DOHH2 (cell line): Measurements from ENCODE around the gene RASGRP2.

Experiments
- H3F3A ChIP-seq: fragments of 200-600 bp; sonication (generic), shearing (Covaris generic); 2 replicates; pipeline ENCODE4 v1.6.0; 2016; ENCODE audit warnings: antibody characterized with exemption, mild to moderate bottlenecking; ENCODE audit not compliant: control insufficient read depth, insufficient read depth
- H3K27ac ChIP-seq: fragments of 200-600 bp; sonication (generic); 2 replicates; pipeline ENCODE4 v1.5.1; 2014; ENCODE audit warnings: low read depth, mild to moderate bottlenecking, low read length, moderate library complexity
- H3K27me3 ChIP-seq: fragments of 200-600 bp; sonication (generic); 2 replicates; pipeline ENCODE4 v1.6.1; 2014; ENCODE audit warnings: mild to moderate bottlenecking, low read length, mixed read lengths; ENCODE audit not compliant: control insufficient read depth
- H3K36me3 ChIP-seq: fragments of 200-600 bp; sonication (generic); 2 replicates; pipeline ENCODE4 v1.6.1; 2014; ENCODE audit warnings: mild to moderate bottlenecking, low read length, moderate library complexity, mixed read lengths; ENCODE audit not compliant: control insufficient read depth
- H3K4me1 ChIP-seq: fragments of 200-600 bp; sonication (generic); 2 replicates; pipeline ENCODE4 v1.6.1; 2014; ENCODE audit warnings: mild to moderate bottlenecking, low read length, mixed read lengths; ENCODE audit not compliant: control insufficient read depth
- H3K4me2 ChIP-seq: fragments of 200-600 bp; sonication (generic); 2 replicates; pipeline ENCODE4 v1.6.0; 2014; ENCODE audit warnings: mild to moderate bottlenecking, low read length, moderate library complexity
- H3K4me3 ChIP-seq: fragments of 200-600 bp; sonication (generic); 2 replicates; pipeline ENCODE4 v1.5.1; 2014; ENCODE audit warnings: mild to moderate bottlenecking, low read length, mixed read lengths
- H3K79me2 ChIP-seq: fragments of 200-600 bp; sonication (generic); 2 replicates; pipeline ENCODE4 v1.6.1; 2014; ENCODE audit warnings: mild to moderate bottlenecking, low read length, mixed read lengths; ENCODE audit not compliant: control insufficient read depth
- H3K9me2 ChIP-seq: fragments of 200-600 bp; sonication (generic); replicated peaks from 2 replicates; pipeline ENCODE4 v1.6.1; 2014; ENCODE audit warnings: mild to moderate bottlenecking, low read length, mixed read lengths; ENCODE audit not compliant: control insufficient read depth
- H3K9me3 ChIP-seq: fragments of 200-600 bp; sonication (generic); 2 replicates; pipeline ENCODE4 v1.6.1; 2014; ENCODE audit warnings: antibody characterized with exemption, low read length, mixed read lengths; ENCODE audit not compliant: control insufficient read depth, insufficient read depth
- H4K20me1 ChIP-seq: fragments of 200-600 bp; sonication (generic); 2 replicates; pipeline ENCODE4 v1.6.0; 2014; ENCODE audit warnings: low read depth, mild to moderate bottlenecking, antibody characterized with exemption, low read length, moderate library complexity; ENCODE audit not compliant: control insufficient read depth, insufficient read depth
- CTCF ChIP-seq: fragments of 200-600 bp; sonication (generic); IDR thresholded peaks from one replicate; pipeline ENCODE4 v1.5.1; 2014; ENCODE audit warnings: antibody characterized with exemption, mild to moderate bottlenecking, low read depth, low read length; ENCODE audit not compliant: poor library complexity, severe bottlenecking
- EZH2phosphoT487 ChIP-seq: fragments of 200-600 bp; sonication (generic); IDR thresholded peaks from 2 replicates; pipeline ENCODE4 v1.6.1; 2017; ENCODE audit warnings: borderline replicate concordance, mild to moderate bottlenecking, antibody characterized with exemption, low read length, moderate library complexity, mixed read lengths

RASGRP2 gene

GRCh38 chr11:64694026-64694755 is 49.8 kb downstream of the RASGRP2 start:
- no peaks in the 10 kb centered on the region for H3K9me3 ChIP-seq
- H3K4me1 ChIP-seq, result peaks cover 7% of the 10 kb centered on the region
- H3K27me3 ChIP-seq, result peaks cover 16% of the 10 kb centered on the region
- H3K36me3 ChIP-seq, result no peaks in the 10 kb centered on the region
- H3K4me2 ChIP-seq, result no peak overlapping the region
- H3K9me2 ChIP-seq, result no peaks in the 10 kb centered on the region
- TF ChIP-seq CTCF, result no peak
- TF ChIP-seq EZH2phosphoT487, result no peak
- H3K79me2 ChIP-seq, result no peaks in the 10 kb centered on the region
- no peak overlapping the region for H3K4me3 ChIP-seq
- no peak overlapping the region for H3K27ac ChIP-seq
- no peaks in the 10 kb centered on the region for H3F3A ChIP-seq
- H4K20me1 ChIP-seq, result no peaks in the 10 kb centered on the region

GRCh38 chr11:64692764-64693331 is 51.1 kb downstream of the RASGRP2 start:
- peaks cover 14% of the 10 kb centered on the region for H3K4me1 ChIP-seq
- TF ChIP-seq CTCF, result no peak
- H3K9me3 ChIP-seq, result no peaks in the 10 kb centered on the region
- no peaks in the 10 kb centered on the region for H3K9me2 ChIP-seq
- H3K36me3 ChIP-seq, result no peaks in the 10 kb centered on the region
- H3K4me2 ChIP-seq, result no peak overlapping the region
- no peaks in the 10 kb centered on the region for H3F3A ChIP-seq
- peaks cover 16% of the 10 kb centered on the region for H3K27me3 ChIP-seq
- H3K4me3 ChIP-seq, result no peak overlapping the region
- H3K27ac ChIP-seq, result no peak overlapping the region
- H4K20me1 ChIP-seq, result no peaks in the 10 kb centered on the region
- H3K79me2 ChIP-seq, result no peaks in the 10 kb centered on the region

GRCh38 chr11:64691543-64691942 is 52.4 kb downstream of the RASGRP2 start:
- H3K4me2 ChIP-seq, result no peak overlapping the region
- H3K4me1 ChIP-seq, result peaks cover 14% of the 10 kb centered on the region
- no peaks in the 10 kb centered on the region for H3K9me3 ChIP-seq
- H3K27me3 ChIP-seq, result peaks cover 16% of the 10 kb centered on the region
- no peaks in the 10 kb centered on the region for H3K9me2 ChIP-seq
- no peak overlapping the region for H3K4me3 ChIP-seq
- H3K79me2 ChIP-seq, result no peaks in the 10 kb centered on the region
- no peaks in the 10 kb centered on the region for H4K20me1 ChIP-seq
- H3K27ac ChIP-seq, result no peak overlapping the region
- H3K36me3 ChIP-seq, result no peaks in the 10 kb centered on the region
- TF ChIP-seq CTCF (no peak), EZH2phosphoT487 (no peak)
- H3F3A ChIP-seq, result no peaks in the 10 kb centered on the region
